Lung (tissue), 12 donors: ENCODE data around the gene PLAU. TPM values are rescaled to one million over a fixed set of nuclear protein-coding genes. Genes with fewer than 3 reads are reported as not detected.

Source experiments
- ATAC-seq: fragments of 200-7000 bp; cut with Tn5 transposase; one replicate; pipeline ENCODE4 v1.9.1; 2020; ENCODE audit warnings: moderate number of reproducible peaks; ENCODE audit not compliant: insufficient read depth, low FRiP score
- DNase-seq, 3 donors: peaks; one replicate each; pipeline ENCODE4 v3.0.0-alpha.2; 2013 to 2017
- H3K27ac ChIP-seq, 2 donors: one replicate each; pipeline ENCODE4 v1.5.1; 2013; ENCODE audit warnings: mild to moderate bottlenecking in 2 of 2, moderate library complexity in 2 of 2, control low read depth in 1 of 2, inconsistent platforms in 1 of 2, low read depth in 1 of 2, low read length in 1 of 2
- H3K27me3 ChIP-seq, 3 donors: one replicate each; pipeline ENCODE4 v1.5.1; 2013; ENCODE audit warnings: low read length in 2 of 3; ENCODE audit not compliant: control insufficient read depth in 3 of 3, insufficient read depth in 3 of 3
- H3K36me3 ChIP-seq, 4 donors: one replicate each; pipeline ENCODE4 v1.5.1; 2013; ENCODE audit warnings: low read length in 4 of 4, mild to moderate bottlenecking in 1 of 4, moderate library complexity in 1 of 4; ENCODE audit not compliant: control insufficient read depth in 4 of 4, insufficient read depth in 4 of 4
- H3K4me1 ChIP-seq, 5 donors: one replicate each; pipeline ENCODE4 v1.5.1; 2013; ENCODE audit warnings: low read length in 5 of 5, mild to moderate bottlenecking in 2 of 5, moderate library complexity in 1 of 5; ENCODE audit not compliant: control insufficient read depth in 5 of 5, insufficient read depth in 5 of 5
- H3K4me3 ChIP-seq: one replicate; pipeline ENCODE4 v1.5.1; 2013; ENCODE audit warnings: mild to moderate bottlenecking, control low read depth, moderate library complexity
- H3K9ac ChIP-seq, 2 donors: one replicate each; pipeline ENCODE4 v1.5.1; 2013; ENCODE audit warnings: low read length in 2 of 2, control low read depth in 1 of 2; ENCODE audit not compliant: insufficient read depth in 1 of 2
- H3K9me3 ChIP-seq, 4 donors: one replicate each; pipeline ENCODE4 v1.5.1; 2013; ENCODE audit warnings: low read length in 3 of 4, mild to moderate bottlenecking in 1 of 4, moderate library complexity in 1 of 4; ENCODE audit not compliant: control insufficient read depth in 4 of 4, insufficient read depth in 3 of 4
- CTCF ChIP-seq: IDR thresholded peaks from 2 replicates; pipeline ENCODE4 v1.5.1; 2012; ENCODE audit warnings: mild to moderate bottlenecking; ENCODE audit errors: control extremely low read depth, extremely low read depth
- WGBS, 2 donors: extraction: QIAGEN DNeasy Blood & Tissue Kit; methylation state at CpG; one replicate each; pipeline ENCODE4 v1.1.7; 2013; 5-methylcytosine and 5-hydroxymethylcytosine counted together
- polyA plus RNA-seq, 2 donors: library from polyadenylated mRNA; stranded (reverse); fragments of 200-250 nt; gene quantifications; one replicate each; pipeline ENCODE4 v1.2.1, GENCODE V29; 2013
- total RNA-seq, 2 donors: library from RNA; depleted of rRNA in 1 of 2; stranded (reverse); fragments of >200 nt in 1 of 2; gene quantifications; one replicate each; pipeline ENCODE4 v1.2.1, GENCODE V29; 2014 to 2021
- donor health status: control.
- donor health status: control.
- donor health status: Bipolar disorder and iron deficiency.
- donor health status: healthy.
- donor health status: DM: yes; HTN: yes; CAD: no.

PLAU gene
- total and polyA plus RNA-seq, 4 donors = 11.6 to 36.7 (median 18.3) TPM

GRCh38 chr10:73948947-73949633 is 38.2 kb downstream of the PLAU start:
- DNase-seq = no peak
- no peaks in the 10 kb centered on the region for H3K36me3 ChIP-seq
- H3K27ac ChIP-seq = no peak overlapping the region
- ATAC-seq = no peak
- H3K9me3 ChIP-seq = no peaks in the 10 kb centered on the region
- WGBS, 2 donors = 84 to 96% methylated on average over 10 of the region's 10 CpGs
- no peak overlapping the region for H3K4me3 ChIP-seq
- TF ChIP-seq CTCF = no peak
- peaks cover 0 to 4% (median 0%) of the 10 kb centered on the region in 5 donors for H3K4me1 ChIP-seq
- H3K27me3 ChIP-seq = no peaks in the 10 kb centered on the region
- no peak overlapping the region for H3K9ac ChIP-seq

- peaks cover 0 to 4% (median 0%) of the 10 kb centered on the region in 5 donors for H3K4me1 ChIP-seq
- DNase-seq (no peak), ATAC-seq (no peak)
- H3K36me3 ChIP-seq = no peaks in the 10 kb centered on the region
- whole genome bisulfite sequencing, 2 donors = 87 to 94% methylated on average over 13 of the region's 13 CpGs
- no peak overlapping the region for H3K27ac ChIP-seq
- no peak overlapping the region for H3K4me3 ChIP-seq
- H3K9me3 ChIP-seq = no peaks in the 10 kb centered on the region
- TF ChIP-seq CTCF = no peak
- no peak overlapping the region for H3K9ac ChIP-seq
- H3K27me3 ChIP-seq = no peaks in the 10 kb centered on the region
Observed at GRCh38 chr10:73950155-73950948, 39.4 kb downstream of the PLAU start.

GRCh38 chr10:73953665-73954064 is 42.7 kb downstream of the PLAU start:
- Histone ChIP-seq H3K27ac (no peak overlapping the region), H3K4me3 (no peak overlapping the region), H3K4me1 (peaks cover 0 to 11% (median 4%) of the 10 kb centered on the region in 5 donors), H3K9me3 (no peaks in the 10 kb centered on the region), H3K27me3 (no peaks in the 10 kb centered on the region), H3K9ac (no peak overlapping the region), H3K36me3 (no peaks in the 10 kb centered on the region)
- TF ChIP-seq CTCF = no peak
- DNase-seq (no peak), ATAC-seq (peak; percentile 66)
- 21 to 46% methylated on average over 1 of the region's 1 CpG for WGBS, 2 donors
